ENCODE measurements around the gene SMARCC2.
"Not testable (repeated sequence)": the region's sequence is repeated elsewhere in the genome, so short reads cannot be mapped to it uniquely, and the experiment has no call there.

SMARCC2 gene

DNA sequence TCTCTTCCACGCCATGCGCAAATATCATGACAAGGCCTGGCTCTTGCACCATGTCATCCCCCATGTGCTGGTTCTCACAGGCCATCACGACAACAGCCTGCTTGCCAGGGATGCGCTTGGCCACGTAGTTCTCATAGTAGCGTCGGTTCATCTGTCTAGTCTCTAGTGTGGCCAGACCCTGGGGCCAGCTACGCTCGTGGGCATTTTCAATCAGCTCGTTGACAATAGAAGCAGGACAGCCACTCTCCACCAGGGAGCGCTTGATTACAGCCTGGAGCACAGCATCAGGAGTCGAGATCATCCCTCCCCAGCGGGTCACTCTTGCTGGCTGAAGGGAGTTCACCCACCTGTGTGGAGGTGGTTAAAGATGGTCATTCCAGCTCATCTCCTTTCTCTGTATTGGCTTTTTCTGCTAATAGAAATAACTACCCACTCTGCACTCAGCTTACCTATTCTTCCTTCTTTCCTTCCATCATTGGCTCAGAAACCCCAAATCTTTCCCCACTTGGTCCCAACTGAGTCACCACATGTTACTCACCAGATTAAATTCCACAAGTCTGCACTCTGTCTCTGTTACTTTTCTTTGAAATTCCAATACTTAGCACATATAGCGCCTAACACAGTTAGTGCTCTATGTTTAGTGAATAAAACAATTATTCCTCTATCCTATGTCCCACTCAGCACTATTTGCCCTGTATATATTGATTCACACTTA, 17.3 kb upstream of the SMARCC2 start:
- no peak for DNase-seq

GRCh38 chr12:56205445-56205844, 16.2 kb upstream of the SMARCC2 start:
- DNase-seq = no peak

DNA sequence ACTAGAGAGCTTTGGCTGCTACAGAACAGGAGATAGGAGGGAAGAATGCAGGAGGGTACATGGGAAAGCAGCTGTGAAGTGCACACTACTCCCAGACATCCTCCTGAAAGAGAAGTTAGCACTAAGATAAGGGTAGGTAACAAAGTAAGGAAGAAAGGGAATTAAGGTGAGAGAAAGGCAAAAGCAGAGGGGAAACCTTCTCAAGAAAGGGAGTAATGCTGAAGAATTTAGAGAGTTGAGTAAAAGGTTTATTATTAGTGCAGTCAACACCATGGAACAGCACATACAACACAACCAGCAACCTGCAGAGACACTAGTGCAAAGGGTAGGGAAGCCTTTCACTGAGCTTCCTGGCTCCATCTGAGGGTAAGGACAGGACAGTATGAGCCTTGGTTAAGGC, 15.0 kb upstream of the SMARCC2 start:
- no peak for DNase-seq

DNA sequence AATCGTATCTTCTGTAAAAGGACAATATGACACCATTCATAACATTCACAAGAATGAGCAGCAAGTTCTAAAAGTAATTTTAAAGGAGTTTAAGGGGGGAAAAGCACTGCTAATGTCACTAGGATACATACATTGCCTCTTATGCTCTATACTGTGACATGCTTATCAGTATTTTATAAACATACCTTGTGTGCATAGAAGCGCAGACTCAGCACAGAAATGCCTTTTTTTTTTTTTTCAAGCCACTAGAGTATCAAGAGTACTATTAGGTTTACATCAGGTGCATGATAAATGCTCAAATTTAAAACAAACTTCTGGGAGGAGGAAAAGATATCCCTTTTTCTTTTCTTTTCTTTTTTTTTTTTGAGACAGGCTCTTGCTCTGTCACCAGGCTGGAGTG, 13.6 kb upstream of the SMARCC2 start:
- DNase-seq = no peak

DNA sequence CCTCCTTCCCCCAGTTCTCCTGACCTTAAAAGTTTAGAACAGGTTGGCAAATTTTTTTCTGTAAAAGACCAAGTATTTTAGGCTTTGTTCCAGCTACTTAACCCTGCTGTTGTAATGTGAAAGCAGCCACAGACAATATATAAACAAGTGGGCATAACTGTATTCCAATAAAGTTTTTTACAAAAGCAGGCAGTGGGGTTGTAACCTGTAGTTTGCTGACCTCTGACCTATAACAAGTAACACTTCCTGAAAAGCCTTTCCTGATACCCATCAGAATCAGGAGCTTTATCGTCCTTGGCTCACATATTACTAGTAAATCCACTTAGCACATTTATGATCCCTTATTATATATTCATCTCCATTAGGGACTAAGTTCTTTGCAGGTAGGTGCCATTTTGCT, 13.1 kb upstream of the SMARCC2 start:
- DNase-seq = no peak

DNA sequence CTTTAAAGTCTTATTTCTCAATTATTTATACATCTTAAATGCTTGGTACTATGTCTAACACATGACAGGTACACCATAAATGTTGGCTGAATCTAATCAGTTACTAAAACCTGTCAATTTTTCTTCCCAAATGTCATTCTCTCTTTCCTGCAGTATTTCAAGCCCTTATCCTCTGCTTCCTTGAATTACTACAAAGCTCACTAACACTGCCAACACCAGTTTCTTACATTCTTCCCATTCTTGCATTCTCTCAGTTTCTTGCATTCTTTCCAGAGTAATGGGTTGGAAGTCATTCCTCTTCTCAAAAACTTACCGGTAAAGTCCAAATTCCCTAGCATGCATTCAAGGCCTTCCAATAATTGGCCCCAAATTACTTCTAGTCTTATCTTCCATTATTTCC, 9.6 kb upstream of the SMARCC2 start:
- DNase-seq = no peak

DNA sequence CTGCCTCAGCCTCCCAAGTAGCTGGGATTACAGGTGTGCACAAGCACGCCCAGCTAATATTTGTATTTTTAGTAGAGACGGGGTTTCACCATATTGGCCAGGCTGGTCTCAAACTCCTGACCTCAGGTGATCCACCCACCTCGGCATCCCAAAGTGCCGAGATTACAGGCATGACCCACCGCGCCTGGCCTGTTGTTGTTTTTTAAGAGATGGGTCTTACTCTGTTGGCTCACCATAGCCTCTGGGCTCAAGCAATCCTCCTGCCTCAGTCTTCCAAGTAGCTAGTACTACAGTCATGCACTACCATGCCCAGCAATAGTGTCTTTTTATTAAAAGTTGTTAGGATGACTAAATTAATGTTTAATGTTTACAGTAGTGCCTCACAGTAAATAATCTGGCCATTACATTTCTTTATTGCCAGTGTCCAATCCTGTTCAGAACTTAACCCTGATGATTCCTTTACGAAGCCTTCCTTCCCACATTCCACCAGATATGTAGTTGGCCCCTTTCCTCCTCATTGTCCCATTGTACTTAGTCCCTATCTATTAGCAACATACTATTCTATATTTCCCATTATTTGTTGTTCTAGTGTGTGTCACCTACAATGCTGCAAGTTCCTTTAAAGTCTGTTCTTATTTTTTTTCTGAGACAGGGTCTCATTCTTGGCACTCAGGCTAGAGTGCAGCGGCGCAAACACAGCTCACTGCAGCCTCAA, 8.8 kb upstream of the SMARCC2 start:
- no peak for DNase-seq

GRCh38 chr12:56196818-56197550, 7.7 kb upstream of the SMARCC2 start:
- not testable (repeated sequence) for DNase-seq

GRCh38 chr12:56193025-56193578, 3.8 kb upstream of the SMARCC2 start:
- DNase-seq = peak; percentile 27 to 55 (median 40)

DNA sequence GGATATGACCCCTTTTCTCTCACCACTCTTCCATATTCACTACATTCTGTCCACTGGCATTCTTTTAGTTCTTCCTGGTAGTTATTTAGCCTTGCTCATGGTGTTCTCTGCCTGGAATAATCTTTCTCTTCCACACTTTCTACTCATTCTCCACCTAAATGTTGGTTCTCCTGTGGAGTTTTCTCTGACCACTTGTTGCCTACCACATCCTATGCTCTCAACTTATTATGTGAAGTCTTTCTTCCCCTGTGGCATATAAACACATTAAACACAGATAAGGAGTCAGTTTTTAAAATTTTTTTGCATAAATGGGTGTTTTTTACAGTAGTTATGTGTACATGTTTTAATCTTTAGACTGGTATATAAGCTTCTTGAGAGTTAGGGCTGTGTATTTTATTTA, 3.3 kb upstream of the SMARCC2 start:
- DNase-seq = no peak

DNA sequence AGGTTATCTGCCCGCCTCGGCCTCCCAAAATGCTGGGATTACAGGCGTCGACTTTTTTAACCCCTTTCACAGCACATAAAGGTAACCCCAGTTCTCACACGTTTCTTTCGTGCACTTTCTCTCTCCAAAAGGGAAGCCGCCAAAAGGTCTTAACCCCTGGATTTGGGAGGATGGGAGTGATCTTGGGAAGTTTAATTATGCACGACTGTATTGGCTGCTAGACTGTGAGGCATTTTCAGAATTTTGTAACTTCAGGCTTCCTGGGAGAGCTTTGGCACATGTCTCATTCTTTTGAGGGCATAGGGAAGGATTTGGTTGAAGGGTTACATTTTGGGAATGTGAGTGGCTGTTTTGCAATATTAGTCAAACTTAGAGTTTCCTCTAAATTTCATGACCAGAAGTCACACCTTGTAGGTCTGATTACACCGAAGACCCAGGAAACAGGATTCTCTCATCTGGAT, 1.4 kb upstream of the SMARCC2 start:
- no peak for DNase-seq

DNA sequence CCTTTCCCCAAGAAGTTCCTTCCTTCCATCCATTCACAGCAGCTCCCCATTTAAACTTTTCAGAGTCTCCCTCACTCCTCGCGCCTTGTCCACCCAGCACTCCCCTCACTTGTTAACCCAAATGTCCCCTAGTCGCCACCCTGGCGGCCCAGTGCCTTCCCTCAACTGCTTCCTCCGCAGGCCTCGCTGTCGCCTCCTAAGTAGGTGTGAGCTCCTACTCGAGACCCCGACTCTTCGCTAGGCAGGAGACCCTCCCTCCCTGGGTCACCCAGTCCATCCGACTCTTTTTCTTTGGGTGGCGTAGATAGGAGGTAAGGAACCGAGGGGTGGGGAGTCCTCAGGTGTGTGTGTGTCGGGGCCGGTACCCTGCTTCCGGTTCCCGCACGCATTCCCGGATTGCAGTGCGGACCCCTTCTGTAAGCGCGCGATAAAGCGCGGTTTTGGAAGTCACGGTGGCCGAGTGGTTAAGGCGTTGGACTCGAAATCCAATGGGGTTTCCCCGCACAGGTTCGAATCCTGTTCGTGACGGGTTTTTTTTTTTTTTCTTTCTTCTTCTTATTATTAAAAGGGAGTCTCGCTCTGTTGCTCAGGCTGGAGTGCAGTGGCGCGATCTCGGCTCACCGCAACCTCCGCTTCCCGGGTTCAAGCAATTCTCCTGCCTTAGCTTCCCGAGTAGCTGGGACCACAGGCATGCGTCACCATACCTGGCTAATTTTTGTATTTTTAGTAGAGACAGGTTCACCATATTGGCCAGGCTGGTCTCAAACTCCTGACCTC, 823 bp upstream of the SMARCC2 start:
- DNase-seq = peak; percentile 26 to 84 (median 62)

DNA sequence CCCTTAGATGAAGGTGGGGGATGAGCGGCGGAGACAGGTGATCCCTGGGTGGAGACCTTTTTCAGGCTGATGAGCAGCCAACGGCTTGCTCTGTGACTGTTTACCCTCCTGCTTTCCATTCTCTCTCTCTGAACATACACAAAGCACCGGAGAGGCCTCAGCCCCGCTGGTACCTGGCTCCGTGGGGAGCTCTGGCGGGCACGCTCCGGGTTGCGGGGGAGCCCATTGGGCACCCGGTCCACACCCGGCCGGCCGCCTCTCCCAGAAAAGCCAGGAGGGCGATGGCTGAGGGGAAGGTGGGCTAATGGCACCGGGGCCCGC, 545 bp downstream of the SMARCC2 start:
- DNase-seq = no peak

- DNase-seq = no peak
Observed at GRCh38 chr12:56188131-56188777, 1.0 kb downstream of the SMARCC2 start.

DNA sequence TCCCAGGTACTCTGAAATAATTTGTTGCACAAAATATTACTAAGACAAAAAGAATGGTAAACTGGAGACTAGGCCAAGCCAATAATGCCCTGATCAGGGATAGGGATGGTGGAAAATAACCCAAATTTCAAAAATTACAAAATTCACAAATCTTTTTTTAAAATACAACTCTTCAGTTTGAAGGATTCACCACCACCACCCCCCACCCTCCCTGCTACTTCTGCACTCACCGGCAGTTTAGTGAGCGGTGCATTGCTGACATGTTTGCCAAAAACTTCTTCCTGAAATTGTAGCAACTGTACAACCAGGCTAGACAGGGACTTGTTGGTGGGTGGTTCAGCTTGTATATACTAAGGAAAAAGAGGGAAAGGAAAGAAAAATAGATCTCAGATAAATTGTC, 2.3 kb downstream of the SMARCC2 start:
- no peak for DNase-seq

GRCh38 chr12:56178347-56178746, 10.9 kb downstream of the SMARCC2 start:
- DNase-seq = no peak

- DNase-seq = no peak
Observed at GRCh38 chr12:56172839-56173238, 16.4 kb downstream of the SMARCC2 start.

DNA sequence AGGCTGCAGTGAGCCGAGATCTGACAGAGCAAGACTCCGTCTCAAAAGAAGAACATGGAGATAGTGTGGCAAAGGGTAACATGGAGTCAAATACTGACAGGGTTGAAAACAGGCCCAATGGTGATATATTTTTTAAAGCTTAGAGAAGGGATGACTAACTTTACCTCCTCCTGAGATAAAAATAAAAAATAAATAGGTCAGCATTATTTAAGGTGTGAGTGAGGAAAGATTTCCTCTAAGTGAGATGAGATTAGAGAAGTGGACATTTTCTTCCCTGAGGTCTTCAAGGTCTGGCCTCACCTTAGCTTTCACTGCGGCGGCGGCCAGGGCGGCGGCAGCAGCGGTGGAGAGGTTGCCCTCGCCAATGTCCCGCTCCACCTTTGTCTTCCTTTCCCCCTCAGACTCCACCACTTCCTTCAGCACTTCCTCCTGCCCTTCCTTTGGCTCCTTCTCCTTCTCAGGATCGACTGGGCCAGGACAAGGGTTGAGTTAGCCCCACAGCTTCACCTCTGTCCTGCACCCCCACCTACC, 20.0 kb downstream of the SMARCC2 start:
- no peak for DNase-seq

DNA sequence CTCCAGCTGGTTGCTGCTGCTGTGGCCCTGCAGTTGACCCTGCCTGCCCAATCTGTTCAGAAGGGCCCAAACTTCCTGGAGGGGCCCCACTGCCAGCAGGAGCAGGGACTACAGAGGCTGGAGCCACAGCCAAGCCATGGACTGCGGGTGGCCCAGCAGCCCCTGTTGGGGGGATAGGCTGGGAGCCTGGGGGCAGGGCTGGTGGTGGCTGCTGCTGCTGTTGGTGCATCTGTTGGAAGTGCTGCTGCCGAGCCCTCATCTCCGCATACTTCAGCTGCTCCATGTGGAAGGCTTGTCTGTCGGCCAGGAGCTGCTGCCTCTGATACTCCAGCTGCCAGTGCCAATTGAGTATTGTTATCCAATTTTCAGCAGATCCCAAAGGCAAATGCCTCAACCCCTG, 23.9 kb downstream of the SMARCC2 start:
- DNase-seq = no peak

DNA sequence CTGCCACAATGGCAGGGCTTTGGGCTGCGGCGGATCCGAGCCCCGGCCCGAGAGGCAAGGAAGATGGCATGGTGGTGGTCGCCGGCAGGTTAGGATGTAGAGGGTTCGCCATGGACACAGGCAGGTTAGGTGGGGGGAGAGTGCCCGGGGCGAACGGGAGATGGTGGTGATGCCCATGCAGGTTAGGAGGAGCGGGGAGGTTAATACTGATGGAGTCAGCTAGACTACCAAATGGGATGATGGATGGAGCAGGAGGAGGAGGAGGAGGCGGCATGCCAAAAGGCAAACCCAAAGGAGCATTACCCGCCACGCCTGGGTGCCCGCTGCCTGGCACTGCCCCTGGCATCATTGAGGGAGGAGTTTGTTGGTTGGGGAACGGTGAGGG, 24.9 kb downstream of the SMARCC2 start:
- DNase-seq = no peak

DNA sequence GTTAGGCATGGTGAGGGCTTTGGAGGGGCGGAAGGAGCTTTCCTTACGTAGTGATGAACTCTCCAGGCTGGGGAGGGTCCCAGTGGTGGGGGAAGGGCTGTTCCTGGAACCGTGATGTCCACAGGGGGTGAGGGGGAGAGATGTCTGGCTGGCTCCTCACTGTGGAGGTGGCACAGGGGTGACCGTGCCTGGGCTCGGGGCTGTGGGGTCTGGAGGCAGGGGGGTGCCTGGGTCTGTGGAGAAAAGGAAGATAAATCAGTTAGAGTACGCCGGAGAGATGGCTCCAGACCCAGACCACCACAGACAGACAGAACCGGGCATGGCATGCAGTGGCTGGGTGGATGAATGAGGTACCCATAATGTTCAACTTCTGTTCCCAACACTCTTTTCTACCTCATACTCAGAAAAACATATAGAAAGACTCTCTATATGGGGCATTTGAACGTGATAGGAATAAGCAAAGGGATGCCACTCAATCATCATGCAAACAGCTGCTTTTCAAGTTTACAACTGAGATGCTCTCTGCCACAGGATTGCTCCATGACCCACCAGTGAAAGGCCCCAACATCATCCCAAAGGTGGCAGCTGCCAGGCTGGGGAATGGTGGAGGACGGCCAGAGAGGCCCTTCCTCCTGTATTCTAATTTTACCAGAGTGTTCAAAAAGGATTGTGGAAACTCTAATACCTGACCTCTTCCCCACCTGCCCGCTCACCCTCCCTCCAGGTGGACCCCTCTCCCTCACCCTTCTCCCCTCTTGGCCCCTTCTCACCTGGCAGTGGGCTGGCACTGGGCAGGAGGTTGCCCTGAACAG, 25.5 kb downstream of the SMARCC2 start:
- no peak for DNase-seq
